Fibroblast of mammary gland (primary cell): ENCODE results near the gene METTL25B.

Experiments
- DNase-seq: peaks from one replicate; pipeline ENCODE4 v3.0.0-alpha.2; 2010; ENCODE audit warnings: low read depth
- H3K4me3 ChIP-seq: 2 replicates; pipeline ENCODE4 v1.5.1; 2011; ENCODE audit warnings: low read depth, mild to moderate bottlenecking, low read length, moderate library complexity; ENCODE audit not compliant: control insufficient read depth
- TF ChIP-seq, protein P1 (sequence below): conservative IDR thresholded peaks from 2 replicates; pipeline ENCODE4 v1.5.1; 2011; ENCODE audit warnings: low read depth, low read length, inconsistent platforms; ENCODE audit not compliant: control insufficient read depth, insufficient read depth

The METTL25B gene

DNA sequence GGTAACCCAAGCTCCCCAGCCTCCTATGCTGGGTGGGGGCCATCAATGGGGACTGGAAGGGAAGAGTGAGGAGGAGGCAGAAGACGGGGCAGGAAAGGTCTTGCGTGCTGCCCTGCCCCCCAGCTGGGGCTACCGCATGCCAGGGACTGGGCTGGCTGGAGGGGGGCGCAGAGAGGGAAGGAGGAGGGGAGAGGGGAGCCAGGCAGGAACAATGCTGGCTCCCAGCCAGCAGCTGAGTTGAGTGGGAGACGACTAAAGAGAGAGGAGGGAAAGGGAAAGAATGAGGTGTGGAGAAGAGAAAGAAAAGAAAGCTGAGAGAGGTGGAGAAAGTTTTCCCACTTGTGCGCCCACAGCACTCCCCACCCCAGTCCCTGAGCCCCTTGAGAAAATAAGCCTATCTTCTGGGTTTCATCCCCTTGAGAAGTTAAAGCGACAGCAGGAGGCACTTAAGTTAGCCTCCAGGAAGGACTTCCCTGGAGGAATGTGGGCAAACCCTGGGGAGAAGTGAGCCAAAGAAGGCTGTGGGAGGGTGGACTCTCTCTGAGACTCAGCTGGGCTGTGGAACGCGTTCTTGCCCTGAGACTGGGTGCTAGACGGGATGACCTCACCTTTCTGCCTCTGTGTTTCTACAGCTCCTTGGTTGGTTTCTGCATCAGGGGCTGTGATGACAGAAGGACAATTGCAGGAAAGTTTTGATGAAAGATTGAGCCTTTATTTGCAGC is 38.2 kb upstream of the METTL25B start:
- H3K4me3 ChIP-seq, result peak overlapping the region; percentile 8
- TF ChIP-seq, protein P1, sequence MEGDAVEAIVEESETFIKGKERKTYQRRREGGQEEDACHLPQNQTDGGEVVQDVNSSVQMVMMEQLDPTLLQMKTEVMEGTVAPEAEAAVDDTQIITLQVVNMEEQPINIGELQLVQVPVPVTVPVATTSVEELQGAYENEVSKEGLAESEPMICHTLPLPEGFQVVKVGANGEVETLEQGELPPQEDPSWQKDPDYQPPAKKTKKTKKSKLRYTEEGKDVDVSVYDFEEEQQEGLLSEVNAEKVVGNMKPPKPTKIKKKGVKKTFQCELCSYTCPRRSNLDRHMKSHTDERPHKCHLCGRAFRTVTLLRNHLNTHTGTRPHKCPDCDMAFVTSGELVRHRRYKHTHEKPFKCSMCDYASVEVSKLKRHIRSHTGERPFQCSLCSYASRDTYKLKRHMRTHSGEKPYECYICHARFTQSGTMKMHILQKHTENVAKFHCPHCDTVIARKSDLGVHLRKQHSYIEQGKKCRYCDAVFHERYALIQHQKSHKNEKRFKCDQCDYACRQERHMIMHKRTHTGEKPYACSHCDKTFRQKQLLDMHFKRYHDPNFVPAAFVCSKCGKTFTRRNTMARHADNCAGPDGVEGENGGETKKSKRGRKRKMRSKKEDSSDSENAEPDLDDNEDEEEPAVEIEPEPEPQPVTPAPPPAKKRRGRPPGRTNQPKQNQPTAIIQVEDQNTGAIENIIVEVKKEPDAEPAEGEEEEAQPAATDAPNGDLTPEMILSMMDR, result no peak
- DNase-seq, result peak; percentile 40

DNA sequence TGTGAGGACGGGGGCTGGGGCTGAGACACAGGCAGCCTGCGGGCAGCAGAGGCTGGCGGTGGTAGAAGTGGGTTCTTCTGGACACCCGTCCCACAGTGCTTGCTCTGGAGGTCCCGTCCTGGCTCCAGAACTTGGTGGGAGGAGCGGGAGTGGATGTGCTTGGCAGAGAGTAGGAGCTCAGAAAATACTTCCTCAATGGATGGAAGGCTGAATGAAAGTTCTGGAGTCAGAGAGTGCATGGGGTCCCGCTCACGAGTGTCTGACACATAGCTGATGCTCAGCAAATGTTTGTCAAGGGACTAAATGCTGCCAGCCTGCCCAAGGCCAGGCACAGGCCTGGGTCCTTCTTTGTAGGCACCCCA is 37.6 kb upstream of the METTL25B start:
- TF ChIP-seq, protein P1, result no peak
- DNase-seq, result no peak
- H3K4me3 ChIP-seq, result no peak overlapping the region

DNA sequence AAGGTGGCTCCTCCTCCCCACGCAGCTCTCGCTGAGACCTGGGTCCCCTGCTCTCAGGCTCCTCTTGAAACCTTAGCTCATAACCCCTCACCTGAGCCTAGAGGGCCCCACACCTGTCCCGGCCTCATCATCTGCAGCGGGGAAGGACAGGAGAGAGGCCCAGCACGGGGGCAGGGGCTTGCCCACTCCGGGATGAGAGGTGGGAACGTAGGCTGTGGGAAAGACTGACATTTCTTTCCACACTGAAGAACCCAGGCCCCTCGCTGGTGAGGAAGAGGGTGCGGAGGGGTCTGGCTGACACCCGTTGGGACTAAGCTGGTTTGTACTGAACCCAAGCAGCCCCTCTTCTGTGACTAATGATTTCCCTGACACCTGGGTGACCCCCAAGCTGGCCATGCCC is 37.1 kb upstream of the METTL25B start:
- DNase-seq, result no peak
- no peak overlapping the region for H3K4me3 ChIP-seq
- TF ChIP-seq, protein P1, result no peak

DNA sequence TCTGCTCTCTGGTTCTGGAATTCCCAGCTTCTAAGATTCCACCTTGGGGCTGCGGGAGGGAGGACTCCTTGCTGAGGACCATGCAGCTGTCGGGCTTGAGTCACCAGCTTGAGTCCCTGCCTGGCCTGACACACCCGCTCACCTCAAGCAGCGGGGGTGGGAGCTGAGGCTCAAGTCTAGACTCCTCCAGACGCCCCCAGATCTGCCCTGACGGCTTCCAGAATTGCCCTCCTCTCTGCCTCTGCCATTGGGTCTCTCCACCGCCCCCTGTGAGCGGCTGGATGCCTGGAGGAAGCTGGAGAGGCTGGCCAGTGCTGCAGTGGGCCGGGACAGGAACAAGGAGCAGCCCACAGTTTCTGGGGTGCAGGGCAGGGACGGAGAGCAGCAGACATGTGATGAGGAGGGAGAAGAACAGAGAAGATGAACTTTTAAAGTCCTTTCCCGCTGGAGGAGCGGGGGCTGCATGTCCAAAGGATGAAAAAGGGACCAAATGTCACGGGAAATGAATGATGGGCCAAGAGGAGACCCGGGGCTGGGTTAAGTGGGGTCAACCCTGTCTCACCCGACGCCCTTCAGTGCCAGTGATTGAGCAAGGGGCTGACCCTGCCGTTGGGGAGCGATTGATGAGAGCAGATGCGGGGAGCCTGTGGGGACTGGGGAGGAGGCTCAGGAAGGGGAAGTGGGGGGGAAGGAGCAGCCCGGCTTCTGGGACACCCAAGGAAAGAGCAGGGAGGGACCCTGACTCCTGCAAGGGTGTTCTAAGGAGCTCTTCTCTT is 36.4 kb upstream of the METTL25B start:
- H3K4me3 ChIP-seq, result no peak overlapping the region
- peak; percentile 55 for DNase-seq
- TF ChIP-seq, protein P1, result peak; percentile 26

DNA sequence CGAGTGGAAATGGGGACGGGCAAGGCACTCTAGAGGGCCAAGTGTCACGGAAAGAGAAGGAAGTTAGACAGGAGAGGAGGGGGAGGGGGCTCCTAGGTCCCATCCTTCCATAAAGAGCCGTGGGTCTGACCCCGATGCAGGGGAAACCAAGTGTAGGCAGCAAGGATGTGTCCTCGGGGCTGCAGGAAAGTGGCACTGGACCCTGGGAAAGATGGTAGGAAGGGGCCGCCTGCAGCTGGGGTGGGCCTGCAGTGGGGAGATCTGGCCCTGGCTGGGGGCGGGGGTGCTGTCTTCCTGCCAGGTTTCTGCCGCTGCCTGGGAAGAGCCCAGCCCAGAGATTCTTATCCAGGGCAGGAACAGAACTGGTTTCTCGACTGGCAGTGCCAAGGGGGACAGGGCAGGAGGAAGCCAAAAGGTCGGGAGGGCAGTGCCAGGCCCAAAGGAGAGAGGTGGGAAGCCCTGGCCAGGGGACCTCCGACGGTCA is 35.8 kb upstream of the METTL25B start:
- DNase-seq, result no peak
- H3K4me3 ChIP-seq, result no peak overlapping the region
- TF ChIP-seq, protein P1, result no peak

DNA sequence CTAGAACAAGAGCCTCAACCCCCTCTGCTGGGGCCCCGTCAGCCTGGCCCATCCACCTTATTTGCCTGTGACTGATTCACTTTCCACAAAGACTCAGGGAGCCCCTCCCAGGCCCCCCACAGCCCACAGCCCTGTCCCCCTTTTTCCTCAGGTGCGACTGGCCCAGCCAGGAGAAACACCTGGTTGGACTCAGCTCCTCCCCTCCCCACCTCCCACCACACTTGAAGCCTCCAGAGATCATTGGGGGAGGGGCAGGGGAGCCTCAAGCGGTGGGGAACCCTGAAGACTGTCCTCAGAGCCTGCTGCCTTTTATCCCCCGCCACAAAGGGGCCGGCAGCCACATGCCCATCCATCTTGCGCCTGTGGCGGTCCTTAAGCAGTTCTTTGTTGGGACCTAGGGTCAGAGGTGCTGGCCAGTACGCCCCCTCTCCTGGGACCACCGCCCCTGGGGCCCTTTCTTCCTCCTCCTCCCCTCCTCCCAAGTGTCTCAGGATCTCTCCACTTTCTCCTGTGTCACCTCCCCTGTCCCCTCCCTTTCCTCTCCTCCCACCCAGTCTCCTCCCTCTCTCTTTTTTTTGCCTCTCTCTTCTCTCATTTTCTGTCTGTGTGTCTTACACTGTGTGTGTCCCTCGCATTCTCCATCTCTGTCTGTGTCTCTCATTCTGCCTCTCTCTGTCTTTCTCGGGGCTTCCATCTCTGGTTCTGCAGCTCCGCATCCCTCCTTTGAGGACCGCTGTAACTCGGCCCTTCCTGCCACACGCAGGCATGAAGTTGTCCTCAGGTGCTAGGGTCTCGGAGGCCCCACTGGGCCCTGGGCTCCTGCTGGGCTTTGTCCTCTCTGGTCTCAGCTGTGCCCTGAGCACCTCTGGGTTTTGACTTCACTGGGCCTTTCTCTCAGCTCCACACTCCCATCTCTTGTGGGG is 35.1 kb upstream of the METTL25B start:
- TF ChIP-seq, protein P1, result no peak
- DNase-seq, result no peak

More for the DNA sequence above, 35.1 kb upstream of the METTL25B start:
- no peak overlapping the region for H3K4me3 ChIP-seq
